Activated naive CD8-positive, alpha-beta T cell treated with anti-CD3 and anti-CD28 coated beads, Interleukin-2, amount 10 ng/mL, durations not matched to agents 7 days and 5 days (primary cell): Measurements from ENCODE around the gene NUAK1. TPM values are rescaled to one million over a fixed set of nuclear protein-coding genes. Genes with fewer than 3 reads are reported as not detected.

Experiments used
- ATAC-seq: fragments of 150-1000 bp; cut with Tn5 transposase; one replicate; pipeline ENCODE4 v1.10.0; 2021; ENCODE audit warnings: low read depth, moderate library complexity
- POLR2A ChIA-PET: fragments of 350-600 bp; sonication (Branson Sonifier 250); formaldehyde crosslinking; loops from one replicate; lab custom pipeline; 2021; ENCODE audit warnings: antibody characterized with exemption; lab: Charles Lee
- DNase-seq: peaks from one replicate; pipeline ENCODE4 v3.0.0; 2021
- H3K27ac Mint-ChIP-seq: one replicate; pipeline ENCODE4 v1.8.0; 2022; ENCODE audit warnings: mild to moderate bottlenecking, mixed read lengths
- H3K27me3 Mint-ChIP-seq: one replicate; pipeline ENCODE4 v1.8.0; 2022; ENCODE audit warnings: mild to moderate bottlenecking, moderate library complexity, mixed read lengths
- H3K36me3 Mint-ChIP-seq: one replicate; pipeline ENCODE4 v1.8.0; 2021; ENCODE audit warnings: mild to moderate bottlenecking, mixed read lengths
- H3K4me1 Mint-ChIP-seq: one replicate; pipeline ENCODE4 v1.8.0; 2021; ENCODE audit warnings: mixed read lengths
- H3K4me3 Mint-ChIP-seq: one replicate; pipeline ENCODE4 v1.8.0; 2022; ENCODE audit warnings: mild to moderate bottlenecking, moderate library complexity, mixed read lengths
- H3K9me3 Mint-ChIP-seq: one replicate; pipeline ENCODE4 v1.8.0; 2021; ENCODE audit warnings: mixed read lengths
- total RNA-seq, 2 experiments: library from RNA; stranded (reverse); gene quantifications; one replicate each; pipeline ENCODE4 v1.2.3, GENCODE V29; 2021

Gene NUAK1
- total RNA-seq, 2 experiments from 2014 or later = not detected

DNA sequence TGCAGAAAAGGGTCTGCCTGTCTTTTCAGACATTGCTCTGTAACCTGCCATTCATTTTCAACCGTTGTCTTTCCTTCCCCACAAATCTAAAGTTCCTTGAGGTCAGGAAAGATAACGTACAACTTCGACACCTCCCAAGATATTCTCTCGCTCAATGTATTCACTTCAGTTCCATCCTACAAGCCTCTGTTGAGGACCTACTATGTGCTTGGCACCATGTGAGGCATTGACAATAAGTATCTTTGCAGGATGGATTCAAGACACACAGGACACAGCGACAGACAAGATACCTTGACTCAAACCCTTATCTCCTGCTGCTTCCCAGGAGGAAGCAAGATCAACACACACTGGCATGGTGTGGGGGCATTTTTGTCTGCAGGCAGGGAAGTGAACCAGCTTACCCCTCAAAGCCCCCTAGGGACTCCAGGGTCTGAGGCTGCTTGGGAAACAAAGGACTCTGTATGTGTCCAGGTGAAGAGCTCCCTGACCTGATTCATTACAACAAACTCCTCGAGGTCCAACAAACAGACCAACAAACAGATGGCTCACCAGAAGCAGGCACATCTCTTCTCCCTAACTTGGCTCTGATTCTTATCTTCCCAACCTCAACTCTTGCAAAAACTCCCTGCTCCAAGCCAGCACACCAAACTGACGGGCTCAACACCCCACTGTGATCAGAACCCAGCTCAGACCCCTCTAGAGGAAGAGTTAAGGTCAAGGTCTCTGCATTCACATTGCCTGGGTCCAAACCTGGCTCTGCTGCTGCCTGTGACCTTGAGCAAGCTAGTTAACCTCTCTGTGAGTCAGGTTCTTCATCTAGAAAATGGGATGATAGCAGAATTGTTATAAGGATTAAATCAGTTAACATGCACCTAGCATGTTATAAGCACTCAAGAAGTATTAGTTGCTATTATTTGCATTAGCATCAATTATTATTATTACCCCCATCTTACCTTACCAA, 6.3 kb downstream of the NUAK1 start:
- Mint-ChIP-seq H3K36me3 (no peaks in the 10 kb centered on the region), H3K4me1 (peaks cover 2% of the 10 kb centered on the region), H3K27ac (no peak overlapping the region), H3K4me3 (no peak overlapping the region), H3K27me3 (peaks cover 41% of the 10 kb centered on the region), H3K9me3 (no peaks in the 10 kb centered on the region)
- DNase-seq = no peak
- POLR2A ChIA-PET = no interaction called here
- no peak for ATAC-seq

DNA sequence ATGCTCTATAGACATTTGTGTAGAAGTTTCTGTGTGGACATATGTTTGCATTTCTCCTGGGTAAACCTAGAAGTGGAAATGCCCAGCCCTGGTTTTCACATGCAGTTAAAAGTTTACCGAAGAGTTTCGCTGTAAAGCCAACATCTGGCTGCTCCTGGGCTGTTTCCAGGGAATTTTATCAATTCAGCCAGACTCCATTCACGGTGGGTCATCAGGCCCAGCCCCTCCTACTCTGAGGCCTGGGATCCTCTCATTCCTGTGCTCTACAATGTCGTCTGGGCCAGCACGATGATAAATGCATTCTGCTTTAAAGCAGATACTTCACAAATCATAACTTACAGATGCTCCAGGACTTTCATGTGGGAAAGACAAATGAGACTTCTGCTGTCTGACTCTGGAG, 7.1 kb downstream of the NUAK1 start:
- DNase-seq (no peak), ATAC-seq (no peak)
- H3K27me3 Mint-ChIP-seq = peaks cover 33% of the 10 kb centered on the region
- peaks cover 2% of the 10 kb centered on the region for H3K4me1 Mint-ChIP-seq
- H3K9me3 Mint-ChIP-seq = no peaks in the 10 kb centered on the region
- H3K4me3 Mint-ChIP-seq = no peak overlapping the region
- H3K36me3 Mint-ChIP-seq = no peaks in the 10 kb centered on the region
- POLR2A ChIA-PET = no interaction called here
- H3K27ac Mint-ChIP-seq = no peak overlapping the region

DNA sequence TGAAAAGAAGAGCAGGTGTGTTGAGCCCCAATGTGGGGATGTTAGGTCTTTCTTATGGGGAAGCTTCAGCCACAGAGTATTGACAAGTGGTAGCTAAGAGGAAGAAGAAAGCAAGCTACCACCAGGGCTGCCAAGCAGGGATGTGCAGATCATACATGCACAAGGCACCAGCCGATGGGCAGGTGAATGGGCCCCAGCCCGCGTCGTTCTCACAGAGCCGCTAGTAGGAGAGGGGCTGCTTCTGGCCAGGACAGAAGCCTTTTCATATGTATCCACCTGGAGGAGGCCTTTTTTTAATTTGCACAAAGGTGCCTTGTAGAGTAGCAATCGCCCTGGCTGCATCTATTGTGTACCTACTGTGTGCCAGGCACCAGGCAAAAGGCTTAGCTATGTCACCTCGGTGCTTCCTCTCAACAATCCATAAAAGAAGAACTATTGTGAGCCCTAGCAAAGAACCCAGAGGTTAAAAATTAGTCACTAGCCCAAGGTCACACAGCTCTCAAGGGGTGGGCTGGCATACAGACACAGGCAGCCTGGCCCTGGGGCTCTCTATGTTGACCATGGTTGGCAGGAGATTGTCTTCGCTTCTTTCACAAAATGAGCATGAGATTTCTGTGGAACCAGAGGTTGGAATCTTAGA, 8.2 kb downstream of the NUAK1 start:
- ATAC-seq (no peak), DNase-seq (no peak)
- Mint-ChIP-seq H3K27me3 (peaks cover 27% of the 10 kb centered on the region), H3K27ac (no peak overlapping the region), H3K4me3 (no peak overlapping the region), H3K36me3 (no peaks in the 10 kb centered on the region), H3K4me1 (no peaks in the 10 kb centered on the region), H3K9me3 (no peaks in the 10 kb centered on the region)
- POLR2A ChIA-PET = no interaction called here

DNA sequence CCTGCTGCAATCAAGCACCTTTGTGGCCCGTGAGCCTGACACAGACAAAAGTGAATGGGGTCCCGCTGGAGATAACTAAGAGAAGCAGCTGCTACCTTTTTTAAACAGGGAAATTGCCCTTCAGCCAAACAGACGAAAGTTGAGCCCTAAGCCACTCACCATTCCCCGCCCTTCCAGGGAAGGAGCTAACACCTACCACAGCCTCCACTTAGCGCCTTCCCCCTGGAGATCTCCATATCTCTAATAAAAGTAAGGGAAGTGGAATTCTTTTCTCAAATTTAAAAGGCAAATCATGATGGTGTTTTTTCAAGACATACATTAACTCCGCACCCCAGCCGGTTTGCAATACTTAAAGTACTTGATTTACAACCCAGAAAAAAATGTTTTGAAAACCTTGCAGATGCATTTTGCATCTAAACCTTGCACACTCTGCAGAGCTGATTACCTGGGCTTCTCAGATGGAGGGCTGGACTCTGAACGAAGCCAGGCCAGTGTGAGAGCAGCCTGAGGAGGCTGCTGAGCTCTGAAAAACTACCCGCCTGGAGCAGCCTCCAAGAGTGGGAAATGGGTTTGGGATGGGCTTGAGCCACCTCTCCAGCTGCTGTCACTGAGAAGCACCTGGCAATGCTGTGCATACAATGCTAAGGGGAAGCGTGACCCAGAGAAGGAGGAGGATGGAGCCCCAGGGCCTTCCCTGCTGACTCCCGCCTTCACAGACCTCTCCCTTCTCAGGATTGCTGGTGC, 10.0 kb downstream of the NUAK1 start:
- H3K27ac Mint-ChIP-seq = no peak overlapping the region
- H3K27me3 Mint-ChIP-seq = peaks cover 17% of the 10 kb centered on the region
- DNase-seq (no peak), ATAC-seq (no peak)
- no peak overlapping the region for H3K4me3 Mint-ChIP-seq
- no peaks in the 10 kb centered on the region for H3K36me3 Mint-ChIP-seq
- no peaks in the 10 kb centered on the region for H3K9me3 Mint-ChIP-seq
- H3K4me1 Mint-ChIP-seq = no peaks in the 10 kb centered on the region
- POLR2A ChIA-PET = no interaction called here

DNA sequence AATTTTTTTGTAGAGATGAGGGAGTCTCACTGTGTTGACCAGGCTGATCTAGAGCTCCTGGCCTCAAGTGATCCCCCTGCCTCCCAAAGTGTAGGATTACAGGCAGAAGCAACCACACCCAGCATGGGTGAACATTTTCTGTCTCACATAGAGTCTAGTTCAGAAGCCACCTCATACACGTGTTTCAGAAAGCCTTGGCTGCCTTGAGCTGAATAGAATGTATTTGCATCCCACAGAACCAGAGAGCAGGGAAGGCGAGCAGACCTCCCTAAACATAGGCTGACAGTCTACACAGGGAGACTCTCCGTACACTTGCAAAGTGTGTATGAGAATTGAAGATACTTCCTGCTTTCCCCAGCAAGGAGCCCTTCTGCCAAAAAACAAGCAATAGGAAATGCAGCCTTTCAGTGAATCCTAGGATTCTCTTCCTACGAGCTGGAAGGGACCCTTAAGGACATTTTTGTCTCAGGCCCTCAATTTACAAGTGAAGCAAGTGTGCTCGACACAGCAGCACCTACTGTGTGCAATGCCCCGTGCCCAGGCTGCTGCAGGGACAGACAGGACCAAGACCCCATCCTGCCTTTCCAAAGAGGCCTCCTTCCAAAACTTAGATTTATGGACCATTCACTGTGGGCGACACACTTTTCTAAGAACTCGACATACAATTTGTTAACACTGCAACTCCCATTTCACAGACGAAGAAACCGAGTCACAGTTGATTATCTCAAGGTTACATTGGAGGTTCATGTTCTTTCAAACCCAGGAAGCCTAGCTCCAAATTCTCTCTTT, 11.2 kb downstream of the NUAK1 start:
- Mint-ChIP-seq H3K27me3 (peaks cover 10% of the 10 kb centered on the region), H3K27ac (no peak overlapping the region), H3K36me3 (no peaks in the 10 kb centered on the region), H3K9me3 (no peaks in the 10 kb centered on the region), H3K4me1 (no peaks in the 10 kb centered on the region), H3K4me3 (no peak overlapping the region)
- DNase-seq (no peak), ATAC-seq (no peak)
- POLR2A ChIA-PET = no interaction called here

DNA sequence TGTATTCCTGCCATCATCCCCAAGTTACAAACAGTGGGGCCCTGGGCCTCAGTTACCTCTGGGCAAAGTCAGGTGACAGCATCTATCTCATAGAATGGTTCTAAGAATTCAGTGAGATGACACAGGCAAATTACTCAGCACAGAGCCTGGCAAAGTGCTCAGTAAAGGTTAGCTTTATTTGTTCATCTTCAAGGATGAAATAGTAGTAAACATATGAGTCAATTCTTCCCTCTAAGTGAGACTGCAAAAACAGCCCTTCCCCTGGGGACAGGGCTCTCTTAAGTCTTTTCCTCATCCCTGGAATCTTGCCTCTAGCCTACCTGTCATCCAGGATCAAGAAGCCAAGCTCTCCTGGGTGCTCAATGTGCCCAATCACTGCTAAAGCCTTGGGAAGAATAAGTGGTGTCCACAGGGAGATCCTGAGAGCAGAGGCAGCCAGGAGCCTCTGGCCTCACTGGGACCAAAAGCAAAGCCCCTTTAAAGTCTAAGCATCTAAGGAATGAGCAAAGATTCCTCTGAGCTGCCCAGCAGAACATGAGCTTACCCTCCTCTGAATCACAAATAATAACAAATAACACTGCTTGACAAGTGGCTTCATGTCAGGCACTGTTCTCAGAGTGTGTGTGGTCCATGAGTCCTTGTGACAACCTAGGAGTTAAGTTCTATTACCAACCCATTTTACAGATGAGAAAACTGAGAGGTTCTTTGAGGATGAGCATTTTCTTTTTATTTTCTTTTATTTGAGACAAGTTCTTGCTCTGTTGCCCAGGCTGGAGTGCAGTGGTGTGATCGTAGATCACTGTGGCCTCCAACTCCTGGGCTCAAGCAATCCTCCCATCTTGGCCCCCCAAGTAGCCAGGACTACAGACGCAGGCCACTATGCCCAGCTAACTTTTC, 12.1 kb downstream of the NUAK1 start:
- DNase-seq (no peak), ATAC-seq (no peak)
- peaks cover 11% of the 10 kb centered on the region for H3K27me3 Mint-ChIP-seq
- H3K36me3 Mint-ChIP-seq = no peaks in the 10 kb centered on the region
- no peaks in the 10 kb centered on the region for H3K9me3 Mint-ChIP-seq
- no peak overlapping the region for H3K4me3 Mint-ChIP-seq
- POLR2A ChIA-PET = no interaction called here
- no peaks in the 10 kb centered on the region for H3K4me1 Mint-ChIP-seq
- no peak overlapping the region for H3K27ac Mint-ChIP-seq

DNA sequence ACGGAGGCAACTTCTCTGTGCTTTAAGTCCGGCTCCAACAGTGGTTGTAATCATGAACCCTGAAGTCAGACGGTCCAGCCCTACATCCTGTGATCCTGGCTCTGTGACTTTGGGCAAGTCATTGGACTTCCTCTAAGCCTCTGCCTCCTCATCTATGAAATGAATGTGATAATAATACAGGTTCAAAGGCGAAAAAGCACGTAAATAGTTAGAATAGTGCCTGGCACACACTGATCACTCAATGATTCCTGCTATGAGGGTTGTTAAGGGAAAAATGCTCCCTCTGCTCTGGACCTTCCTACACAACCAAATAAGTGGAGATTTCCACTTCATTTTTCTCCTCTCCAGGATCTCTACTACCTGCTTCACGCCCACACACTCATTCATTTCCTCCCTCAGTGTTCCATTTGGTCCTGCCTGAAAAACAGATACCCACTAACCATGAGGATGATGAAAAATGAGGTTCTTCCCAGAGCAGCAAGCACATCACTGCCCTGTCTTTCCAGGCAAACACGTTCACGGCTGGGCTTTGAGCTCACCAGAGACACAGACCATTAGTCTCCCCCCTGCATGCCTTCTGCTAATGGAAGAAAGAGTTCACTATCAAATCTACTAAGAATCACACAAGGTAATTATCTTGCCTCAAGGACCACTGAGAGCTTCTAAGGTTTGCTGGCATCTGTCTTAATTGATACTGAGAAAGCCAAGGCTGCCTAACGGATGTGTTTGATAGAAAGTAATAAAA, 13.2 kb downstream of the NUAK1 start:
- Mint-ChIP-seq H3K36me3 (no peaks in the 10 kb centered on the region), H3K27ac (no peak overlapping the region), H3K4me1 (no peaks in the 10 kb centered on the region), H3K4me3 (no peak overlapping the region), H3K27me3 (peaks cover 11% of the 10 kb centered on the region), H3K9me3 (no peaks in the 10 kb centered on the region)
- DNase-seq (no peak), ATAC-seq (no peak)
- POLR2A ChIA-PET = no interaction called here

DNA sequence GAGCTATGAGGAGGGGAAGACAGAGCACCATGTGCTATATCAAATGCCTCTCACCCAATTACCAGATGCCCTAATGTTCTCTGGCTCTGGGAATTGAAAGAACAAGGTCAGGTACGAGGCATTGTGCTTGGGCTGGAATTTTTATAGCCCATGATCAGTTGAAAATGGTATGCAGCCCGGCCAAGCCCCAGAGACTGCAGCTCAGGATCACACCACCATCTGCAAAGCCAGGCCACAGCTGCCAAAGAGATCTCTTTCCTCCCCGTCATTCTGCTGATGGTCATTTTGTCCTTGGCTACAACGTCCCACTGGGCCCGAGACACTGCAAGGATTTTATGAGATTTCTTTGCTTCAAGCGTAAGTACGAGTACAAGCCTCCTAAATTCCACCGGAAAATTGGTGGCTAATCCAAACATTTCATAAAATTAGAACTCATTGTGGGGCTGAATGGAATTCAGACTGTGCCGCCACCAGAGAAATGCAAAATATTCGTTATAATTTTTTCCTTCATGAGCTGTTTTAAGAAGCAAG, 15.1 kb downstream of the NUAK1 start:
- Mint-ChIP-seq H3K36me3 (no peaks in the 10 kb centered on the region), H3K27me3 (peaks cover 9% of the 10 kb centered on the region), H3K4me1 (no peaks in the 10 kb centered on the region), H3K27ac (no peak overlapping the region), H3K9me3 (no peaks in the 10 kb centered on the region), H3K4me3 (no peak overlapping the region)
- ATAC-seq = no peak
- no peak for DNase-seq
- POLR2A ChIA-PET = no interaction called here

DNA sequence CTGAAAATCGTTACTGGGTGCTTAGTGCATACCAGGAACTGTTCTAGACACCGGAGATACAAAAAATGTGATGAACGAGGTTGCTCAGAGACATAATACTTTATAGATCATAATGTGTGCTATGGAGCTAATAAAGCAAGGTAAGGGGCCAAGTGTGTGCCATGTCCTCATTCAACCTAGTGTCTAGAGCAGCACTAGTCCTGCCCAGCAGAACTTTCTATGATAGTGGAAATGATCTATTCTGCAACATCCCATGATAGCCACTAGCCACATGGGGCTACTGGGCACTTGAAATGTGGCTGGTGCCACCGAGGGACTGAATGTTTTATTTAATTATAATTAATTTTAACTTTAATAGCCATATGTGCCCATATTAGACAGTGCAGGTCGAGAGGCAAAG, 15.6 kb downstream of the NUAK1 start:
- H3K36me3 Mint-ChIP-seq = no peaks in the 10 kb centered on the region
- ATAC-seq (no peak), DNase-seq (no peak)
- H3K4me3 Mint-ChIP-seq = no peak overlapping the region
- no peak overlapping the region for H3K27ac Mint-ChIP-seq
- H3K4me1 Mint-ChIP-seq = no peaks in the 10 kb centered on the region
- POLR2A ChIA-PET = no interaction called here
- H3K27me3 Mint-ChIP-seq = peaks cover 9% of the 10 kb centered on the region
- H3K9me3 Mint-ChIP-seq = no peaks in the 10 kb centered on the region

DNA sequence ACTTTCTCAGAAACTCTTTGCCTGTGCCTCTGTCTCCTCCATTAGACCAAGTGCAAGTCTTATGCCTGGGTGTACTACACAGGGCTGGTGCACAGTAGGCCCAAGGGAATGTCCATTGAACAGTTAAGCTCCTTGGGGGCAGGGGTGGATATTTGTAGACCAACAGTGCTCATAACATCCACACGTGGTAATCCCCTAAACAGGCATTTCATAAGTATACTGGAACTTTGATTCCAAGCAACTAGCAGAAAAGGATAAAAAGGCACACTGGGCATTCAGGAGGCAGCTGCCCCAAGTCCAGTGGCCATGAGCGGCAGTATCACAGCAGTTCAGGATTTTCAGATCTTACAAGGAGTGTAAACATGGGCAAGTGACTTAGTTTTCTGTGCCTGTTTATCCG, 16.8 kb downstream of the NUAK1 start:
- POLR2A ChIA-PET = no interaction called here
- ATAC-seq = no peak
- Mint-ChIP-seq H3K27ac (no peak overlapping the region), H3K4me1 (no peaks in the 10 kb centered on the region), H3K4me3 (no peak overlapping the region), H3K36me3 (no peaks in the 10 kb centered on the region), H3K9me3 (no peaks in the 10 kb centered on the region), H3K27me3 (peaks cover 12% of the 10 kb centered on the region)
- DNase-seq = no peak

DNA sequence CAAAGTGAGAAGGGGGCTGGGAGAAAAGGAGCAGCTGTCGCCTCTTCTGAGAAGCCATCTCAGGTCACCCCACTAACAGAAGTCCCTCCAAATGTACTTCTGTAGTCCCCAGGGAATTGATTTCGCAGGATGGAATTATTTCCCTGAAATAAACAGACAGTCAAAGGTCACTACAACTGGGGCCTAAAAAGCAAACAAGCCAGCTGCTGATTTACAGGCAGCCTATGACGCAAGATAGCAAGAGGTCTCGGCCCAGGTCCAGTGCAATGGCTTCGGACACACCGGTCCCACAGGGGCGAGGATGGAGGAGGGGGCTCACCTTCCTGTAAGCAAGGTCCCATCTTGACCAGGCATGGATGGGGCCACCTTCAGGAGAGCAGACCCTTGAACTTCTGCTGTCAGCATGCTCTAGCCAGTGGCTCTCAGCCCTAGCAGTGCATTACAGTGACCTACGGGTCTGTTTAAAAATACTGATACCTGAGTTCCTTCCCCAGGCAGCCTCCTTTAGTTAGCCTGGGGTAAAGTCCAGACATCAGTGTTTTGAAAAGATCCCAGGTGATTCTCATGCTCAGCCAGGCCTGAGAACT, 18.1 kb downstream of the NUAK1 start:
- no peak overlapping the region for H3K27ac Mint-ChIP-seq
- POLR2A ChIA-PET = no interaction called here
- ATAC-seq (no peak), DNase-seq (no peak)
- peaks cover 14% of the 10 kb centered on the region for H3K27me3 Mint-ChIP-seq
- H3K9me3 Mint-ChIP-seq = no peaks in the 10 kb centered on the region
- H3K4me3 Mint-ChIP-seq = no peak overlapping the region
- H3K4me1 Mint-ChIP-seq = no peaks in the 10 kb centered on the region
- no peaks in the 10 kb centered on the region for H3K36me3 Mint-ChIP-seq
